SK-N-SH treated with all-trans-retinoic acid at 6 μM for 48 hours (cell line): ENCODE results near the gene RBM18.

Experiments used
- ARNTL ChIP-seq: fragments of 450-650 bp; formaldehyde crosslinking; IDR thresholded peaks from 2 replicates; pipeline ENCODE4 v1.5.0; 2020; ENCODE audit warnings: low read depth, mild to moderate bottlenecking, moderate library complexity, borderline replicate concordance
- CREB5 ChIP-seq: fragments of 250-450 bp; sonication (Bioruptor Pico); IDR thresholded peaks from 2 replicates; pipeline ENCODE4 v1.5.1; 2020; ENCODE audit warnings: low read depth, mild to moderate bottlenecking, moderate library complexity
- OSR1 ChIP-seq: fragments of 250-450 bp; sonication (Bioruptor Pico); IDR thresholded peaks from 2 replicates; pipeline ENCODE4 v1.8.0; 2022; ENCODE audit warnings: moderate library complexity, mild to moderate bottlenecking, inconsistent platforms
- TCF4 ChIP-seq: fragments of 250-450 bp; sonication (Bioruptor Pico); IDR thresholded peaks from 2 replicates; pipeline ENCODE4 v1.8.0; 2021; ENCODE audit warnings: mild to moderate bottlenecking, moderate library complexity, borderline replicate concordance
- TOX ChIP-seq: fragments of 250-450 bp; sonication (Bioruptor Pico); IDR thresholded peaks from 2 replicates; pipeline ENCODE4 v1.8.0; 2021; ENCODE audit warnings: mild to moderate bottlenecking, moderate library complexity, borderline replicate concordance
- ZFP30 ChIP-seq: fragments of 450-650 bp; formaldehyde crosslinking; IDR thresholded peaks from 2 replicates; pipeline ENCODE4 v1.5.0; 2022; ENCODE audit warnings: mild to moderate bottlenecking, moderate library complexity
- ZNF565 ChIP-seq: fragments of 450-650 bp; formaldehyde crosslinking; conservative IDR thresholded peaks from 2 replicates; pipeline ENCODE4 v1.5.0; 2020; ENCODE audit warnings: low read depth, mild to moderate bottlenecking, moderate library complexity
- ZNF70 ChIP-seq: fragments of 450-650 bp; formaldehyde crosslinking; IDR thresholded peaks from 2 replicates; pipeline ENCODE4 v1.5.0; 2020; ENCODE audit warnings: mild to moderate bottlenecking, moderate library complexity
- TF ChIP-seq, protein P1 (sequence below): fragments of 250-450 bp; sonication (Bioruptor Pico); IDR thresholded peaks from 2 replicates; pipeline ENCODE4 v1.8.0; 2021; ENCODE audit warnings: low read depth, mild to moderate bottlenecking, moderate library complexity, borderline replicate concordance
- TF ChIP-seq, protein P2 (sequence below): fragments of 250-450 bp; sonication (Bioruptor Pico); IDR thresholded peaks from 2 replicates; pipeline ENCODE4 v1.8.0; 2020; ENCODE audit warnings: mild to moderate bottlenecking, moderate library complexity, borderline replicate concordance
- TF ChIP-seq, protein P3 (sequence below): fragments of 250-450 bp; sonication (Bioruptor Pico); IDR thresholded peaks from 2 replicates; pipeline ENCODE4 v1.5.1; 2021; ENCODE audit warnings: mild to moderate bottlenecking, moderate library complexity

DNA sequence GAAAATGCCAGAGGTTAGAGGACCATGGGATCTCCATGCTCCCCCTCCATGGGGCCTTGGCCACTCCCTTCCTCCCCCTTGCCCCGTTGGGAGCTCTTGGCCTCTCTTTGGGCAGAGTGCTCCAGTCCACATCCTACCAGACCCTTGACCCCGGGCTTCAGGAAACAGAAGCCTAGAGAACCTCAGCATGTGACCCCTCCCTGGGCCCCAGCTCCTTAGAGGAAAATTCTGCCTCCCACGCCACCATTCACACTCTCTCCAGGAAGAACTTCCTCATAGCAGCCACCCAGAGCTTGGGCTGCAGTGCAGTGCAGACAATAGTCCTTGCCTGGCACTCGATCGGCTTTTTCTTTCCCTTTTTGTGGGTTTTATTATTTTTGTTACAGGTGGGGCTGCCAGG, 41.8 kb downstream of the RBM18 start:
- TF ChIP-seq ZNF565 (CRISPR knock-in tag) (no peak), ZNF70 (CRISPR knock-in tag) (no peak), ZFP30 (CRISPR knock-in tag) (no peak), ARNTL (CRISPR knock-in tag) (no peak), OSR1 (no peak), TOX (CRISPR knock-in tag) (no peak), CREB5 (CRISPR knock-in tag) (no peak), TCF4 (no peak)
- TF ChIP-seq, protein P1, sequence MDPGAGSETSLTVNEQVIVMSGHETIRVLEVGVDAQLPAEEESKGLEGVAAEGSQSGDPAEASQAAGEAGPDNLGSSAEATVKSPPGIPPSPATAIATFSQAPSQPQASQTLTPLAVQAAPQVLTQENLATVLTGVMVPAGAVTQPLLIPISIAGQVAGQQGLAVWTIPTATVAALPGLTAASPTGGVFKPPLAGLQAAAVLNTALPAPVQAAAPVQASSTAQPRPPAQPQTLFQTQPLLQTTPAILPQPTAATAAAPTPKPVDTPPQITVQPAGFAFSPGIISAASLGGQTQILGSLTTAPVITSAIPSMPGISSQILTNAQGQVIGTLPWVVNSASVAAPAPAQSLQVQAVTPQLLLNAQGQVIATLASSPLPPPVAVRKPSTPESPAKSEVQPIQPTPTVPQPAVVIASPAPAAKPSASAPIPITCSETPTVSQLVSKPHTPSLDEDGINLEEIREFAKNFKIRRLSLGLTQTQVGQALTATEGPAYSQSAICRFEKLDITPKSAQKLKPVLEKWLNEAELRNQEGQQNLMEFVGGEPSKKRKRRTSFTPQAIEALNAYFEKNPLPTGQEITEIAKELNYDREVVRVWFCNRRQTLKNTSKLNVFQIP = no peak
- TF ChIP-seq, protein P2, sequence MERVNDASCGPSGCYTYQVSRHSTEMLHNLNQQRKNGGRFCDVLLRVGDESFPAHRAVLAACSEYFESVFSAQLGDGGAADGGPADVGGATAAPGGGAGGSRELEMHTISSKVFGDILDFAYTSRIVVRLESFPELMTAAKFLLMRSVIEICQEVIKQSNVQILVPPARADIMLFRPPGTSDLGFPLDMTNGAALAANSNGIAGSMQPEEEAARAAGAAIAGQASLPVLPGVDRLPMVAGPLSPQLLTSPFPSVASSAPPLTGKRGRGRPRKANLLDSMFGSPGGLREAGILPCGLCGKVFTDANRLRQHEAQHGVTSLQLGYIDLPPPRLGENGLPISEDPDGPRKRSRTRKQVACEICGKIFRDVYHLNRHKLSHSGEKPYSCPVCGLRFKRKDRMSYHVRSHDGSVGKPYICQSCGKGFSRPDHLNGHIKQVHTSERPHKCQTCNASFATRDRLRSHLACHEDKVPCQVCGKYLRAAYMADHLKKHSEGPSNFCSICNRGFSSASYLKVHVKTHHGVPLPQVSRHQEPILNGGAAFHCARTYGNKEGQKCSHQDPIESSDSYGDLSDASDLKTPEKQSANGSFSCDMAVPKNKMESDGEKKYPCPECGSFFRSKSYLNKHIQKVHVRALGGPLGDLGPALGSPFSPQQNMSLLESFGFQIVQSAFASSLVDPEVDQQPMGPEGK = no peak
- TF ChIP-seq, protein P3, sequence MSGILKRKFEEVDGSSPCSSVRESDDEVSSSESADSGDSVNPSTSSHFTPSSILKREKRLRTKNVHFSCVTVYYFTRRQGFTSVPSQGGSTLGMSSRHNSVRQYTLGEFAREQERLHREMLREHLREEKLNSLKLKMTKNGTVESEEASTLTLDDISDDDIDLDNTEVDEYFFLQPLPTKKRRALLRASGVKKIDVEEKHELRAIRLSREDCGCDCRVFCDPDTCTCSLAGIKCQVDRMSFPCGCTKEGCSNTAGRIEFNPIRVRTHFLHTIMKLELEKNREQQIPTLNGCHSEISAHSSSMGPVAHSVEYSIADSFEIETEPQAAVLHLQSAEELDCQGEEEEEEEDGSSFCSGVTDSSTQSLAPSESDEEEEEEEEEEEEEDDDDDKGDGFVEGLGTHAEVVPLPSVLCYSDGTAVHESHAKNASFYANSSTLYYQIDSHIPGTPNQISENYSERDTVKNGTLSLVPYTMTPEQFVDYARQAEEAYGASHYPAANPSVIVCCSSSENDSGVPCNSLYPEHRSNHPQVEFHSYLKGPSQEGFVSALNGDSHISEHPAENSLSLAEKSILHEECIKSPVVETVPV (CRISPR knock-in tag) = no peak
